Measurements from ENCODE around the gene S100A16.
"Not testable (repeated sequence)": the region's sequence is repeated elsewhere in the genome, so short reads cannot be mapped to it uniquely, and the experiment has no call there.

The S100A16 gene

GRCh38 chr1:153566414-153567371 lies 46.2 kb downstream of the S100A16 start:
- DNase-seq (ENCODE audit: extremely low read depth in 1 of 2, low read depth in 1 of 2) = peak; percentile 79 to 92

- DNase-seq (ENCODE audit: extremely low read depth in 1 of 2, low read depth in 1 of 2) = peak in 1 of 2 donors; percentile 68
Observed at GRCh38 chr1:153565529-153566374, 47.2 kb downstream of the S100A16 start, which contains the start of gene S100A2. S100A2 (minus strand) TSS chr1:153565844; CDS start chr1:153563877, 1,967 bp downstream.

GRCh38 chr1:153563991-153564390 lies 48.9 kb downstream of the S100A16 start:
- no peak for DNase-seq (ENCODE audit: extremely low read depth in 1 of 2, low read depth in 1 of 2)

DNA sequence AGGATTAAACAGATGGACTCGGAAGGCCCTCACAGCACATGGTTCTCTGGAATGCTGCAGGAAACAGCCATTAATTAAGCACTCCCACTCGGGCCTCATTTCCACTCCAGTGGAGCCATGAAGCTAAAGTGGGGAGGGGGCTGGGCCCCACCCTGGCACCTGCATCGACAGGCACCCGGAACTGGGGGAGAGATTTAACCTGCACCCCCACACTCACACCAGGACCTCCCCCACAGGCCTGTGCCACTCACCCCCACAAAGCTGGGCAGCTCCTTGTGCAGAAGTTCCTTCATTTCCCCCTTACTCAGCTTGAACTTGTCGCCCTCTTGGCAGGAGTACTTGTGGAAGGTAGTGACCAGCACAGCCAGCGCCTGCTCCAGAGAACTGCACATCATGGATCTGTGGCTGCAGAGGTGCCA lies 49.4 kb downstream of the S100A16 start:
- no peak for DNase-seq (ENCODE audit: extremely low read depth in 1 of 2, low read depth in 1 of 2)

DNA sequence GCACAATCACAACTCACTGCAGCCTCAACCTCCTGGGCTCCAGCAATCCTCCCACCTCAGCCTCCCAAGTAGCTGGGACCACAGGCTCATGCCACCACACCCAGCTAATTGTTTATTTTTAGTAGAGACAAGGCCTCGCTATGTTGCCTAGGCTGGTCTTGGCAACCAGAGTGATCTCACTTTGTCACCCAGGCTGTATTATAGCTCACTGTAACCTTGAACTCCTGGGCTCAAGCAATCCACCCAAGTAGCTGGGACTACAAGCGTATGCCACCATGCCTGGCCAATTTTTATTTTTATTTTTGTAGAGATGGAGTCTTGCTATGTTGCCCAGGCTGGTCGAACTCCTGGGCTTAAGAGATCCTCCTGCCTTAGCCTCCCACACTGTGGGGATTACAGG lies 50.9 kb downstream of the S100A16 start:
- not testable (repeated sequence) for DNase-seq (ENCODE audit: extremely low read depth in 1 of 2, low read depth in 1 of 2)

- no peak for DNase-seq (ENCODE audit: extremely low read depth in 1 of 2, low read depth in 1 of 2)
Observed at GRCh38 chr1:153561466-153561985, 51.4 kb downstream of the S100A16 start.

- DNase-seq (ENCODE audit: extremely low read depth in 1 of 2, low read depth in 1 of 2) = no peak
Observed at GRCh38 chr1:153560771-153561465, 52.0 kb downstream of the S100A16 start.

GRCh38 chr1:153560241-153560640 lies 52.7 kb downstream of the S100A16 start:
- DNase-seq (ENCODE audit: extremely low read depth in 1 of 2, low read depth in 1 of 2) = no peak

- no peak for DNase-seq (ENCODE audit: extremely low read depth in 1 of 2, low read depth in 1 of 2)
Observed at GRCh38 chr1:153557877-153558276, 55.1 kb downstream of the S100A16 start.

Measured in stimulated activated CD8-positive, alpha-beta memory T cell treated with anti-CD3 and anti-CD28 coated beads, Interleukin-7, amount 100 ng/mL, for 48 hours (primary cell).